GM19193 (cell line): ENCODE data around the gene PILRA.

Source experiments
- POLR2A ChIP-seq: IDR thresholded peaks from 4 replicates; pipeline ENCODE4 v1.6.1; 2011; ENCODE audit not compliant: insufficient read depth, insufficient read length; ENCODE audit errors: extremely low read depth

Gene PILRA

GRCh38 chr7:100358857-100359212 is 14.5 kb upstream of the PILRA start:
- no peak for TF ChIP-seq POLR2A

- TF ChIP-seq POLR2A, result no peak
Measured at GRCh38 chr7:100360135-100360854, 13.0 kb upstream of the PILRA start.

DNA sequence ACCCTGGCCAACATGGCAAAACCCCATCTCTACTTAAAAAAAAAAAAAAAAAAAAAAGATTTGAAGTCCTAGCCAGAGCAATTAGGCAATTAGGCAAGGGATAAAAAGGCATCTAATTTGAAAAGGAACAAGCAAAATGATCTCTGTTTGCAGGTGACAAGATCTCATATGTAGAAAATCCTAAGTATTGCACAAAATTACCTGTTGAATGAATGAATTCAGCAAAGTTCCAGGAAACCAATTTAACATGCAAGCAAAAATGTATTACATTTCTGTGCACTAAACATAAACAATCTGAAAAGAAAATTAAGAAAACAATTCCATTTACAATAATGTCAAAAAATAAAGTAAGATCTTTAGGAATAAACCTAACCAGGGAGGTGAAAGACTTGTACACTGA is 10.2 kb upstream of the PILRA start:
- TF ChIP-seq POLR2A, result no peak

DNA sequence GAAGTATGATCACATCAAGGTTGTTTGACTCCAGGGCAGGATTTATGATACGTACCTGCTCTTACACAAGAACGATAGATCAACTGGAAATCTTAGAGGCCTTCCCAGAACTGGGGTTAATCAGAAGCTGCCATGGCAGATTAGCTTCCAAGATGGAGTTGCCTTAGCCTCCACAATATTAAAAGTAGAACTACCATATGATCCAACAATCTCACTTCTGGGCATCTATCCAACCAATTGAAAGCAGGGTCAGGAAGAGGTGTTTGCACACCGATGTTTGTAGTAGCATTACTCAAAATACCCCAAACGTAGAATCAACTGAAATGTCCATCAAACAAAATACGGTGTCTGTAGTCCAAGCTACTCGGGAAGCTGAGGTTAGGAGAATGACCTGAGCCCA is 8.8 kb upstream of the PILRA start:
- no peak for TF ChIP-seq POLR2A

GRCh38 chr7:100366411-100367250 is 6.7 kb upstream of the PILRA start:
- peak; percentile 29 for TF ChIP-seq POLR2A

DNA sequence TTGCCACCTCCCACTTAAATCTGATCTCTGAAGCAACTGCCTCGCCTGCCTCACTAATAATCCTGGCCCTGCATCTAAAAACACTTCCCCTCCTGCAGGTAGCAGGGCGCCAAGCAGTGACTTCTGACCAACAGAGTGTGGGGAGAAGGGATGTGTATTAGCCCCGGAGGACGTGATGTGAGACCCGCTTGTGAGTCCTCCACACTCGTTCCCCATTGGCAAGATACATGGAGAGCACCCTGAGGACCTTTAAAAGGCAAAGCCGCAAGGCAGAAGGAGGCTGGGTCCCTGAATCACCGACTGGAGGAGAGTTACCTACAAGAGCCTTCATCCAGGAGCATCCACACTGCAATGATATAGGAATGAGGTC is 6.1 kb upstream of the PILRA start:
- peak; percentile 14 for TF ChIP-seq POLR2A

- TF ChIP-seq POLR2A, result no peak
Measured at GRCh38 chr7:100367676-100368613, 5.3 kb upstream of the PILRA start.

DNA sequence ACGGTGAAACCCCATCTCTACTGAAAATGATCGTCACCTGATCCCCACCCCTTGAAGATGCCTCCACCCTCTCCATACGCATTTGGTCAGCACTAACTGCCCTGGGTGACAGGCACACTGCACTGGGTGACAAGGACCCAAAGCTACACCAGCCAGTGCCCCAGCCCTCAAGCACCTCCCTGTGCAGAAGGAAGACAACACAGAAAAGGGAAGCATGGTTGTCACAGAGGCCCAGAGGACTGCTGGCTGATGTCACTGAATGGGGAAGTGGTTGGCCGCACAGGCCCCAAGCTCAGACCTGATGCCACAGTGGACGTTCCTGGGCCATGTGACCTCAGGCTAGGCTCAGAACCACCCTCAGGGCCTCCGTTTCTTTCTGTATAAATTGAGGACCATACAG is 4.2 kb upstream of the PILRA start:
- TF ChIP-seq POLR2A, result peak; percentile 35

GRCh38 chr7:100370303-100370702 is 3.0 kb upstream of the PILRA start:
- no peak for TF ChIP-seq POLR2A

DNA sequence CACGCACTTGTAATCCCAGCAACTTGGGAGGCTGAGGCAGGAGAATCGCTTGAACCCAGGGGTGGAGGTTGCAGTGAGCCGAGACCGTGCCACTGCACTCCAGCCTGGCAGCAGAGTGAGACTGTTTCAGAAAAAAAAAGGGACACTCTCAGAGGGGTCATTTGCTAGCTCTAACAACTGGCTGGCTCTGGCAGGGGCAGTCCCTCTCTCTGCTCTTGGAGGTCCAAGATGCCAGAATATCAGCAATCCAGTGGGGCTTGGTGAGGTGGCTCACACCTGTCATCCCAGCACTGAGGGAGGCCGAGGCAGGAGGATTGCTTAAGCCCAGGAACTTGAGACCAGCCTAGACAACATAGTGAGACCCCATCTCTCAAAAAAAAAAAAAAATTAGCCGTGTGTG is 2.5 kb upstream of the PILRA start:
- no peak for TF ChIP-seq POLR2A

GRCh38 chr7:100371561-100372171 is 1.6 kb upstream of the PILRA start:
- TF ChIP-seq POLR2A, result no peak

GRCh38 chr7:100372256-100372655 is 1.0 kb upstream of the PILRA start:
- no peak for TF ChIP-seq POLR2A

GRCh38 chr7:100372694-100373093 is 593 bp upstream of the PILRA start:
- no peak for TF ChIP-seq POLR2A

DNA sequence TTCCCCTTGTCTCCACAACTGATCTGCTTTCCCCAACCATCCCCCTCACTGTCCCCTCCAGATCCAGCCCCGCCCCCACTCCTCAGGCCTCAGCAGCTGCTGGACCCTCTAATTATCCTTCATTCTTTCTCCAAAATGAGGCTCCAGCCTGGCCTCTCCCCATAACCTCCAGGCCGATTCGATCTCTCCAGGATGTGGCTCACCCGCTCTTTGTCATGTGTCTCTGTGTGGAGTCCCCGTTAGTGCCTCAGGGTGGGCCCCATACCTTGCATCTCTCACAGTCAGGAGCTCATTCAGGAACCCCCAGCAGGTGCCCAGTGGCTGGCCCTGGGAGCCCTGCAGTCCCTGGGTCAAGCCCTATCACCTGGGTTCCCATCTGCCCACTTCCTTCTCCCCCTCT is 1.3 kb downstream of the PILRA start:
- TF ChIP-seq POLR2A, result no peak

DNA sequence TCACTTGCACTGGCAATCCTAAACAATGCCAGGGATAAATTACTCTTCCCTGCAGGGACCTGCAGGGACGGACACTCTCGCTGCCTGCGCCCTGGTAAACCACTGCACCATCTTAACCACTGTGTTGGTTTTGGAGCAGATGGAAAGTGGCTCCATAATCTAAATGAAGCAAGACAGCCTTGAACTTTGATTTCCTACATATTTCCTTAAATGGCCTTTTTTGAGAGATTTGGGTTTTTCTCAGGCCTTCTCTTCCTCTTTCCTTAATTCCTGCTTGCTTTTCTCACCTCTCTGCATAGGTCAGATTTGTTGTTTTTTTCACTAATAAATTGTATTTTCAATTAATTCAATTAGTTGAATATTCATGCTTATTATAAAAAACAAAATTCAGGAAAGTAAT is 2.8 kb downstream of the PILRA start:
- TF ChIP-seq POLR2A, result no peak
